Measurements from ENCODE around the gene AFF3. TPM values are rescaled to one million over a fixed set of nuclear protein-coding genes. Genes with fewer than 3 reads are reported as not detected.

The AFF3 gene
- total and polyA plus RNA-seq, 2 of the 13 experiments (the other 11 are each of a cell fraction or from before 2014, with no cell fraction given), result not detected

GRCh38 chr2:99856119-99856518 lies 286.3 kb downstream of the AFF3 start:
- H3K9me3 ChIP-seq (ENCODE audit: low read length), result no peaks in the 10 kb centered on the region
- in situ Hi-C loops (cut with HindIII; ENCODE audit: extremely low pct_ligation_motif_present, low pct_unique_long_range_greater_than_20kb) (no loop called here), intact Hi-C loops (cut with micrococcal nuclease; ENCODE audit: unreplicated experiment) (no loop called here)
- no peak overlapping the region for H3K4me3 ChIP-seq (replicated peaks in 1 of 3; ENCODE audit: insufficient read depth in 1 of 3, low read depth in 2 of 3, low read length in 3 of 3)
- H3K4me1 ChIP-seq (ENCODE audit: insufficient read depth, low read length), result no peaks in the 10 kb centered on the region
- H3K36me3 ChIP-seq (replicated peaks in 1 of 2; ENCODE audit: control insufficient read depth in 1 of 2, insufficient read depth in 2 of 2, low read length in 2 of 2), result no peaks in the 10 kb centered on the region
- POLR2A ChIA-PET, result no interaction called here
- TF ChIP-seq ZEB1 (IDR thresholded peaks at IDR 0.05; ENCODE audit: insufficient replicate concordance, low read depth) (no peak), STAT6 (CRISPR knock-in tag; IDR thresholded peaks at IDR 0.05; ENCODE audit: borderline replicate concordance) (no peak), ATF5 (CRISPR knock-in tag; IDR thresholded peaks at IDR 0.05; ENCODE audit: low read depth) (no peak), AHDC1 (CRISPR knock-in tag; IDR thresholded peaks at IDR 0.05; ENCODE audit: borderline replicate concordance) (no peak), ZNF326 (CRISPR knock-in tag; IDR thresholded peaks at IDR 0.05; ENCODE audit: borderline replicate concordance) (no peak), NFATC3 (CRISPR knock-in tag; IDR thresholded peaks at IDR 0.05) (no peak), RAD21 (CRISPR knock-in tag; IDR thresholded peaks at IDR 0.05) (no peak), ZNF883 (CRISPR knock-in tag; IDR thresholded peaks at IDR 0.05; ENCODE audit: not compliant biosample characterization) (no peak), PITX1 (CRISPR knock-in tag; IDR thresholded peaks at IDR 0.05) (no peak), CBFB (CRISPR knock-in tag; IDR thresholded peaks at IDR 0.05) (no peak)
- BruUV-seq (replicated peaks), result no TSS peak
- H2AFZ ChIP-seq (ENCODE audit: low read length), result no peak overlapping the region
- H3K4me2 ChIP-seq (ENCODE audit: low read depth, low read length), result no peak overlapping the region
- no peak for DNase-seq (ENCODE audit: low spot score)
- FAIRE-seq, result no peak
- H3K9ac ChIP-seq (ENCODE audit: insufficient read depth, low read depth, low read length), result no peak overlapping the region
- no peak for ATAC-seq
- H4K20me1 ChIP-seq (ENCODE audit: insufficient read depth, low read length), result no peaks in the 10 kb centered on the region
- CTCF ChIA-PET (ENCODE audit: low intra/inter-chr PET ratio, low total read pairs), result no interaction called here
- no peaks in the 10 kb centered on the region for H3K27me3 ChIP-seq (ENCODE audit: control insufficient read depth in 1 of 2, insufficient read depth in 2 of 2, low read length in 2 of 2)
- no peaks in the 10 kb centered on the region for H3K79me2 ChIP-seq (ENCODE audit: insufficient read depth, low read length)
- 2% methylated on average over 1 of the region's 1 CpG for WGBS (ENCODE audit: low lambda C conversion rate)
- H3K27ac ChIP-seq (ENCODE audit: extremely low read length, insufficient read depth, low read length), result no peak overlapping the region

Measured in HepG2 (cell line).